ENCODE measurements around the gene CDC16.

- TF ChIP-seq CTCF (conservative IDR thresholded peaks at IDR 0.05) (no peak), ZFX (IDR thresholded peaks at IDR 0.05) (no peak)
These were observed 45.2 kb downstream of the CDC16 start for GRCh38 chr13:114279758-114280355.
